ENCODE measurements around the gene RNF114.

DNA sequence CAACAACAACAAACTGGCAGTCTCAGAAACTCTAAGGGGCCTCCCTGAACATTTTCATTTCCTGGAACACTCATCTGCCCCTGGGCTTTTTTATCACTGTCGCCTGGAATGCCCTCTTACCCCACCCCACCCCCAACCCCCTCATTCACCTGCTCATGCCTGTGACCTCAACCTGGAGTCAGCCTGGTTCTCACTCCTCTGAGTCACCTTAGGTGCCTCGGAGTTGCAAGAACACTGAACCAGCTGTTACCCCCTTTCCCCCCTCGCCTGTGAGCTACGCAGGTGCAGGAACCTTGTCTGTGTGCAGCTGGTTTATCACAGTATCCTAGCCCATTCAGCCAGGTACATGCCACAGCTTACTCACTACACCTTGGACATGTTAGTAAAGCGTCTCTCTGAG, 33.7 kb downstream of the RNF114 start:
- TF ChIP-seq, protein P1, sequence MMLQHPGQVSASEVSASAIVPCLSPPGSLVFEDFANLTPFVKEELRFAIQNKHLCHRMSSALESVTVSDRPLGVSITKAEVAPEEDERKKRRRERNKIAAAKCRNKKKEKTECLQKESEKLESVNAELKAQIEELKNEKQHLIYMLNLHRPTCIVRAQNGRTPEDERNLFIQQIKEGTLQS (CRISPR knock-in tag; conservative IDR thresholded peaks at IDR 0.05), result no peak
- TF ChIP-seq, protein P2, sequence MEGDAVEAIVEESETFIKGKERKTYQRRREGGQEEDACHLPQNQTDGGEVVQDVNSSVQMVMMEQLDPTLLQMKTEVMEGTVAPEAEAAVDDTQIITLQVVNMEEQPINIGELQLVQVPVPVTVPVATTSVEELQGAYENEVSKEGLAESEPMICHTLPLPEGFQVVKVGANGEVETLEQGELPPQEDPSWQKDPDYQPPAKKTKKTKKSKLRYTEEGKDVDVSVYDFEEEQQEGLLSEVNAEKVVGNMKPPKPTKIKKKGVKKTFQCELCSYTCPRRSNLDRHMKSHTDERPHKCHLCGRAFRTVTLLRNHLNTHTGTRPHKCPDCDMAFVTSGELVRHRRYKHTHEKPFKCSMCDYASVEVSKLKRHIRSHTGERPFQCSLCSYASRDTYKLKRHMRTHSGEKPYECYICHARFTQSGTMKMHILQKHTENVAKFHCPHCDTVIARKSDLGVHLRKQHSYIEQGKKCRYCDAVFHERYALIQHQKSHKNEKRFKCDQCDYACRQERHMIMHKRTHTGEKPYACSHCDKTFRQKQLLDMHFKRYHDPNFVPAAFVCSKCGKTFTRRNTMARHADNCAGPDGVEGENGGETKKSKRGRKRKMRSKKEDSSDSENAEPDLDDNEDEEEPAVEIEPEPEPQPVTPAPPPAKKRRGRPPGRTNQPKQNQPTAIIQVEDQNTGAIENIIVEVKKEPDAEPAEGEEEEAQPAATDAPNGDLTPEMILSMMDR (IDR thresholded peaks at IDR 0.05), result no peak
- TF ChIP-seq ZNF232 (CRISPR knock-in tag; IDR thresholded peaks at IDR 0.05), result no peak
- no peak for TF ChIP-seq FOXJ3 (CRISPR knock-in tag; IDR thresholded peaks at IDR 0.05; ENCODE audit: borderline replicate concordance)
- no peak for TF ChIP-seq ZNF317 (CRISPR knock-in tag; IDR thresholded peaks at IDR 0.05; ENCODE audit: borderline replicate concordance, low read depth)
- TF ChIP-seq RELA (CRISPR knock-in tag; IDR thresholded peaks at IDR 0.05; ENCODE audit: borderline replicate concordance), result no peak
- TF ChIP-seq, protein P3, sequence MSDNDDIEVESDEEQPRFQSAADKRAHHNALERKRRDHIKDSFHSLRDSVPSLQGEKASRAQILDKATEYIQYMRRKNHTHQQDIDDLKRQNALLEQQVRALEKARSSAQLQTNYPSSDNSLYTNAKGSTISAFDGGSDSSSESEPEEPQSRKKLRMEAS (CRISPR knock-in tag; IDR thresholded peaks at IDR 0.05), result no peak
- TF ChIP-seq NFE2L1 (CRISPR knock-in tag; IDR thresholded peaks at IDR 0.05), result no peak
- TF ChIP-seq, protein P4, sequence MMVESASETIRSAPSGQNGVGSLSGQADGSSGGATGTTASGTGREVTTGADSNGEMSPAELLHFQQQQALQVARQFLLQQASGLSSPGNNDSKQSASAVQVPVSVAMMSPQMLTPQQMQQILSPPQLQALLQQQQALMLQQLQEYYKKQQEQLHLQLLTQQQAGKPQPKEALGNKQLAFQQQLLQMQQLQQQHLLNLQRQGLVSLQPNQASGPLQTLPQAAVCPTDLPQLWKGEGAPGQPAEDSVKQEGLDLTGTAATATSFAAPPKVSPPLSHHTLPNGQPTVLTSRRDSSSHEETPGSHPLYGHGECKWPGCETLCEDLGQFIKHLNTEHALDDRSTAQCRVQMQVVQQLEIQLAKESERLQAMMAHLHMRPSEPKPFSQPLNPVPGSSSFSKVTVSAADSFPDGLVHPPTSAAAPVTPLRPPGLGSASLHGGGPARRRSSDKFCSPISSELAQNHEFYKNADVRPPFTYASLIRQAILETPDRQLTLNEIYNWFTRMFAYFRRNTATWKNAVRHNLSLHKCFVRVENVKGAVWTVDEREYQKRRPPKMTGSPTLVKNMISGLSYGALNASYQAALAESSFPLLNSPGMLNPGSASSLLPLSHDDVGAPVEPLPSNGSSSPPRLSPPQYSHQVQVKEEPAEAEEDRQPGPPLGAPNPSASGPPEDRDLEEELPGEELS (CRISPR knock-in tag; IDR thresholded peaks at IDR 0.05), result no peak
- TF ChIP-seq ETV6 (CRISPR knock-in tag; IDR thresholded peaks at IDR 0.05), result no peak
- TF ChIP-seq ESRRA (CRISPR knock-in tag; IDR thresholded peaks at IDR 0.05; ENCODE audit: borderline replicate concordance), result no peak
- no peak for TF ChIP-seq NR3C1 (CRISPR knock-in tag; conservative IDR thresholded peaks at IDR 0.05; ENCODE audit: low read depth)
- TF ChIP-seq, protein P5, sequence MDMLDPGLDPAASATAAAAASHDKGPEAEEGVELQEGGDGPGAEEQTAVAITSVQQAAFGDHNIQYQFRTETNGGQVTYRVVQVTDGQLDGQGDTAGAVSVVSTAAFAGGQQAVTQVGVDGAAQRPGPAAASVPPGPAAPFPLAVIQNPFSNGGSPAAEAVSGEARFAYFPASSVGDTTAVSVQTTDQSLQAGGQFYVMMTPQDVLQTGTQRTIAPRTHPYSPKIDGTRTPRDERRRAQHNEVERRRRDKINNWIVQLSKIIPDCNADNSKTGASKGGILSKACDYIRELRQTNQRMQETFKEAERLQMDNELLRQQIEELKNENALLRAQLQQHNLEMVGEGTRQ (CRISPR knock-in tag; IDR thresholded peaks at IDR 0.05), result no peak
